Mesothelial cell of epicardium (in vitro differentiated cells): ENCODE measurements around the gene MED14. TPM values are rescaled to one million over a fixed set of nuclear protein-coding genes. Genes with fewer than 3 reads are reported as not detected.

Source experiments
- DNase-seq, 2 experiments: peaks; one replicate each; pipeline ENCODE4 v3.0.0; 2021; ENCODE audit warnings: low spot score in 2 of 2; ENCODE audit not compliant: unreplicated experiment in 2 of 2
- H3K27ac Mint-ChIP-seq: 2 replicates; pipeline ENCODE4 v1.8.0; 2021; ENCODE audit warnings: mixed read lengths
- H3K27me3 Mint-ChIP-seq: 2 replicates; pipeline ENCODE4 v1.8.0; 2021; ENCODE audit warnings: low read depth, mixed read lengths
- H3K36me3 Mint-ChIP-seq: 2 replicates; pipeline ENCODE4 v1.8.0; 2021; ENCODE audit warnings: mixed read lengths
- H3K4me1 Mint-ChIP-seq: 2 replicates; pipeline ENCODE4 v1.8.0; 2021; ENCODE audit warnings: mixed read lengths
- H3K4me3 Mint-ChIP-seq: 2 replicates; pipeline ENCODE4 v1.8.0; 2021; ENCODE audit warnings: mild to moderate bottlenecking, moderate library complexity, mixed read lengths
- H3K9me3 Mint-ChIP-seq: 2 replicates; pipeline ENCODE4 v1.8.0; 2021; ENCODE audit warnings: mixed read lengths
- CTCF ChIP-seq: fragments of 200-600 bp; sonication (generic); IDR thresholded peaks from one replicate; pipeline ENCODE4 v1.5.0; 2021; ENCODE audit warnings: antibody characterized with exemption; ENCODE audit not compliant: unreplicated experiment
- total RNA-seq: library from RNA; stranded (reverse); gene quantifications from 3 replicates; pipeline ENCODE4 v1.2.1, GENCODE V29; 2021

The MED14 gene
- total RNA-seq, 1 donor from 2014 or later, result 46.8 TPM

GRCh38 chrX:40622479-40623138 is 112.7 kb downstream of the MED14 start:
- no peaks in the 10 kb centered on the region for H3K4me1 Mint-ChIP-seq
- no peaks in the 10 kb centered on the region for H3K36me3 Mint-ChIP-seq
- DNase-seq, result no peak
- peaks cover 23% of the 10 kb centered on the region for H3K9me3 Mint-ChIP-seq
- H3K27ac Mint-ChIP-seq, result no peak overlapping the region
- no peaks in the 10 kb centered on the region for H3K27me3 Mint-ChIP-seq
- TF ChIP-seq CTCF, result no peak
- H3K4me3 Mint-ChIP-seq, result no peak overlapping the region

- Mint-ChIP-seq H3K27ac (no peak overlapping the region), H3K36me3 (no peaks in the 10 kb centered on the region), H3K4me3 (no peak overlapping the region), H3K4me1 (peaks cover 7% of the 10 kb centered on the region), H3K9me3 (peaks cover 17% of the 10 kb centered on the region), H3K27me3 (no peaks in the 10 kb centered on the region)
- no peak for DNase-seq
- TF ChIP-seq CTCF, result no peak
Measured at GRCh38 chrX:40617566-40617965, 117.8 kb downstream of the MED14 start.

GRCh38 chrX:40615976-40616375 is 119.4 kb downstream of the MED14 start:
- peaks cover 12% of the 10 kb centered on the region for H3K9me3 Mint-ChIP-seq
- H3K27me3 Mint-ChIP-seq, result no peaks in the 10 kb centered on the region
- H3K4me1 Mint-ChIP-seq, result peaks cover 7% of the 10 kb centered on the region
- H3K27ac Mint-ChIP-seq, result no peak overlapping the region
- no peak for DNase-seq
- no peak for TF ChIP-seq CTCF
- H3K36me3 Mint-ChIP-seq, result no peaks in the 10 kb centered on the region
- H3K4me3 Mint-ChIP-seq, result no peak overlapping the region

GRCh38 chrX:40612511-40612910 is 122.8 kb downstream of the MED14 start:
- H3K27me3 Mint-ChIP-seq, result no peaks in the 10 kb centered on the region
- TF ChIP-seq CTCF, result no peak
- no peak overlapping the region for H3K27ac Mint-ChIP-seq
- DNase-seq, result no peak
- H3K36me3 Mint-ChIP-seq, result no peaks in the 10 kb centered on the region
- H3K4me3 Mint-ChIP-seq, result no peak overlapping the region
- H3K9me3 Mint-ChIP-seq, result peaks cover 8% of the 10 kb centered on the region
- H3K4me1 Mint-ChIP-seq, result peaks cover 7% of the 10 kb centered on the region

- H3K27me3 Mint-ChIP-seq, result no peaks in the 10 kb centered on the region
- H3K4me3 Mint-ChIP-seq, result no peak overlapping the region
- H3K27ac Mint-ChIP-seq, result no peak overlapping the region
- H3K9me3 Mint-ChIP-seq, result peaks cover 15% of the 10 kb centered on the region
- H3K4me1 Mint-ChIP-seq, result no peaks in the 10 kb centered on the region
- peaks cover 7% of the 10 kb centered on the region for H3K36me3 Mint-ChIP-seq
- no peak for TF ChIP-seq CTCF
- no peak for DNase-seq
Measured at GRCh38 chrX:40607381-40607780, 128.0 kb downstream of the MED14 start.

GRCh38 chrX:40603446-40603845 is 131.9 kb downstream of the MED14 start:
- Mint-ChIP-seq H3K4me3 (no peak overlapping the region), H3K9me3 (peaks cover 22% of the 10 kb centered on the region), H3K4me1 (no peaks in the 10 kb centered on the region), H3K27me3 (no peaks in the 10 kb centered on the region), H3K27ac (no peak overlapping the region), H3K36me3 (peaks cover 27% of the 10 kb centered on the region)
- DNase-seq, result no peak
- TF ChIP-seq CTCF, result no peak
